Peyer's patch (tissue), 4 donors: ENCODE measurements around the gene PAX7. TPM values are rescaled to one million over a fixed set of nuclear protein-coding genes. Genes with fewer than 3 reads are reported as not detected.

Source experiments
- DNase-seq, 3 donors: peaks; one replicate each; pipeline ENCODE4 v3.0.0-alpha.2; 2017 to 2019
- H3K27ac ChIP-seq, 4 donors: fragments of 200-600 bp; sonication (generic); one replicate each; pipeline ENCODE4 v1.5.1; 2016 to 2019
- H3K27me3 ChIP-seq, 2 donors: fragments of 200-600 bp; sonication (generic); one replicate each; pipeline ENCODE4 v1.5.1; 2019
- H3K36me3 ChIP-seq, 3 donors: fragments of 200-600 bp; sonication (generic); one replicate each; pipeline ENCODE4 v1.5.1; 2016 to 2019
- H3K4me1 ChIP-seq, 4 donors: fragments of 200-600 bp; sonication (generic); one replicate each; pipeline ENCODE4 v1.5.1; 2016 to 2019
- H3K4me3 ChIP-seq, 4 donors: fragments of 200-600 bp; sonication (generic); 1 replicate in 3 of 4; 2 replicates in 1 of 4; pipeline ENCODE4 v1.5.1; 2016 to 2019; ENCODE audit warnings: mild to moderate bottlenecking in 1 of 4
- H3K9me3 ChIP-seq, 4 donors: fragments of 200-600 bp; sonication (generic); one replicate each; pipeline ENCODE4 v1.5.1; 2016 to 2019; ENCODE audit warnings: mild to moderate bottlenecking in 1 of 4
- CTCF ChIP-seq, 6 experiments: fragments of 450-650 bp in 4 of 6; fragments of 200-600 bp in 2 of 6; sonication (generic) in 1 of 6; IDR thresholded peaks; one replicate each; pipeline ENCODE4 v1.5.1; 2017 to 2019; ENCODE audit warnings: antibody characterized with exemption in 6 of 6, mild to moderate bottlenecking in 3 of 6, moderate library complexity in 1 of 6
- POLR2A ChIP-seq, 2 donors: fragments of 450-650 bp; IDR thresholded peaks; one replicate each; pipeline ENCODE4 v1.5.1; 2017; ENCODE audit warnings: antibody characterized with exemption in 2 of 2, mild to moderate bottlenecking in 2 of 2, moderate library complexity in 2 of 2
- total RNA-seq, 4 donors: library from RNA; depleted of rRNA; stranded (reverse); fragments of >200 nt; gene quantifications; one replicate each; pipeline ENCODE4 v1.1.0, GENCODE V29; 2016

Gene PAX7
- total RNA-seq, 4 donors from 2014 or later = not detected

GRCh38 chr1:18666317-18666920 lies 35.8 kb downstream of the PAX7 start:
- TF ChIP-seq POLR2A (IDR thresholded peaks at IDR 0.05) = no peak
- no peak for TF ChIP-seq CTCF (IDR thresholded peaks at IDR 0.05)
- Histone ChIP-seq H3K27ac (no peak overlapping the region), H3K36me3 (no peaks in the 10 kb centered on the region), H3K4me3 (no peak overlapping the region), H3K9me3 (no peaks in the 10 kb centered on the region), H3K27me3 (no peaks in the 10 kb centered on the region), H3K4me1 (no peaks in the 10 kb centered on the region)
- DNase-seq = no peak

- H3K9me3 ChIP-seq = no peaks in the 10 kb centered on the region
- H3K36me3 ChIP-seq = no peaks in the 10 kb centered on the region
- TF ChIP-seq CTCF (IDR thresholded peaks at IDR 0.05) (no peak), POLR2A (IDR thresholded peaks at IDR 0.05) (no peak)
- H3K27me3 ChIP-seq = no peaks in the 10 kb centered on the region
- no peak overlapping the region for H3K4me3 ChIP-seq
- no peak overlapping the region for H3K27ac ChIP-seq
- no peak for DNase-seq
- no peaks in the 10 kb centered on the region for H3K4me1 ChIP-seq
These were observed 36.7 kb downstream of the PAX7 start for GRCh38 chr1:18667333-18667732.

DNA sequence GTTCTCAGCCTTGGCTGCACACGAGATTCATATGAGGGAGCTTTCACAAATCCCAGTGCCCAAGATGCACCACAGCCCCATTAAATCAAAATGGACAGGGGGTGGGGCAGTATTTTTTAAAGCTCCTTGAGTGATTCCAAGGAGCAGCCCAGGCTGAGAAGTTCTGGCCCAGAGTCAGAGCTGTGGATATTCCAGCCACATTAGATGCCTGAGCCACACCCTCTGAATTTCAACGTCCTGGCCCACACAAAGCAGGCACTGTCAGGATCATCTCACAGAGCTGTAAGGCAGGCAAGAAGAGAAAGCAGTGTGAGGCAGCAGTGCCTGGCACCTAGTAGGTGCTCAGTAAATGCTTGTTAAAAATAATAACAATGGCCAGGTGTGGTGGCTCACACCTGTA lies 37.4 kb downstream of the PAX7 start:
- Histone ChIP-seq H3K27ac (no peak overlapping the region), H3K4me1 (no peaks in the 10 kb centered on the region), H3K4me3 (no peak overlapping the region), H3K36me3 (no peaks in the 10 kb centered on the region), H3K9me3 (no peaks in the 10 kb centered on the region), H3K27me3 (no peaks in the 10 kb centered on the region)
- TF ChIP-seq POLR2A (IDR thresholded peaks at IDR 0.05) = no peak
- TF ChIP-seq CTCF (IDR thresholded peaks at IDR 0.05) = no peak
- no peak for DNase-seq

DNA sequence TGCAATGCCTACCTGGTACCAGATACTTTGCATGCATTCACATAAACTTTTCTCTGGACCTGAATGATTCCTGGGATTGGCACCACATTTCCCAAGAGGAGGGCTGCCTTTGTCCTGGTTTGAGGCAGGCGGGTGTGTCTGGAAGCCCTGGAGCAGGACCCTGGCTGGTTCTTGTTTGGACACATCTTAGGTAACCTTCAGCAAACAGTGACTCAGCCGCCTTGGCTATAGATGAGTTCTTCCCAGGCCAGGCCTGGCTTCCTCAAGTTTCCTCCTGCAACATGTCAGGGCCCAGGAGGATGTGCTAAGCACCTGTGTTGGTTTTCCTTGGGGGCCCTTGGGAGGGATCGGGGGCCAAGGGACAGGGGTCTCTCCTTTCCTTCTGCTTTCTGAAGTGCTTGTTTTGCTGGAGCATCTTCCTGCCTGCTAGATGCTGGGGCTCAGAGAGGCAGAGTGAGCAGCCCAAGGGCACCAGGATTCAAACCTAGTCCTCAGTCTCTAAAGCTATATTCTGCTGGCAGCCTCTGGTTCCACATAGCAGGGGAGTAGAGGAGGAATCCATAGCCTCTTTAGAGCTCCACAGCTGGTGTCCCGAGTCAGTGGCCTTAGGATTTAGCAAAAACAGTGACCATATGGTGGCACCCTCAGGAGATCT lies 38.2 kb downstream of the PAX7 start:
- Histone ChIP-seq H3K4me1 (no peaks in the 10 kb centered on the region), H3K4me3 (no peak overlapping the region), H3K27me3 (no peaks in the 10 kb centered on the region), H3K36me3 (no peaks in the 10 kb centered on the region), H3K9me3 (no peaks in the 10 kb centered on the region), H3K27ac (no peak overlapping the region)
- TF ChIP-seq CTCF (IDR thresholded peaks at IDR 0.05) (no peak), POLR2A (IDR thresholded peaks at IDR 0.05) (no peak)
- DNase-seq = no peak

DNA sequence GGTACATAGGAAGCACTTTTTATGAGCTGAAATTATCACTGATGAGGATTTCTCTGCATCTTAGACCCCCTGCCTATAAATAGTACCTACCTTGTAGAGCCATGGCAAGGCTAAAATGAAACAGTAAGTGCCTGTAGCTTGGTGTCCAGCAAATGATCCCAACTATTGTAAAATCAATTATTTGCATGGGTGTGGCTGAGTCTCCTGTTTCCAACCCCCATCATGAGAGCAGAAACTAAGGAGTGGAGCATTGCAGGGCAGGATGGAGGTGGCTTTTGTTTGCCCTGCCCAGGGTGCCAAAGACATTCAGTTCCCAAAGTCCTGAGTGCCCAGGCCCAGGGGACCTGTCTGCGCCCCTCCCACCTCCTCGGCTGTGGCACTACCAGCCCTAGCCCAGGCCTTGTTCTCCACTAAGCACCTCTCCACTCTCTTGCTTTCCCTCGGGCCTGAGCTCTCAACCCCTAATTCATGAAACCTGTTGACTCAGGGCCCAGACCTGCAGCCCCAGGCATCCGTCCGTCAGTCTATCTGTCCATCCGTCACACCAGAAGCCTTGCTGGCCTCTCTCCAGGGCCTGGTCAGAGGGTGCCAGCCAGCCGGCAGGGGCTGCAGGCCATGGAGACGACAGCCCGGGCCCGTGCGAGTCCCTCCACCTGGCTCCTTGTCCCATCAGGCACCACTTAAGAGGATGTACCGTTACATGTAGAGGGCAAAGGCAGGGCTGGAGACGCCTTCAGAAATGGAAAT lies 39.6 kb downstream of the PAX7 start:
- TF ChIP-seq CTCF (IDR thresholded peaks at IDR 0.05) (no peak), POLR2A (IDR thresholded peaks at IDR 0.05) (no peak)
- no peaks in the 10 kb centered on the region for H3K4me1 ChIP-seq
- H3K27ac ChIP-seq = no peak overlapping the region
- no peak for DNase-seq
- no peaks in the 10 kb centered on the region for H3K36me3 ChIP-seq
- no peaks in the 10 kb centered on the region for H3K27me3 ChIP-seq
- no peak overlapping the region for H3K4me3 ChIP-seq
- no peaks in the 10 kb centered on the region for H3K9me3 ChIP-seq
